Choroid plexus epithelial cell (primary cell): Measurements from ENCODE around the gene RSPO1.

Experiments used
- DNase-seq: peaks from one replicate; pipeline ENCODE4 v3.0.0-alpha.2; 2010; ENCODE audit warnings: low read depth
- H3K4me3 ChIP-seq: 2 replicates; pipeline ENCODE4 v1.5.1; 2011; ENCODE audit warnings: low read depth, mild to moderate bottlenecking, control low read depth, low read length, moderate library complexity
- TF ChIP-seq, protein P1 (sequence below): conservative IDR thresholded peaks from 2 replicates; pipeline ENCODE4 v1.5.1; 2011; ENCODE audit warnings: low read depth, mild to moderate bottlenecking, control low read depth, inconsistent platforms, low read length, moderate library complexity

RSPO1 gene

GRCh38 chr1:37663426-37664000 lies 28.8 kb upstream of the RSPO1 start:
- DNase-seq: peak; percentile 23
- TF ChIP-seq, protein P1, sequence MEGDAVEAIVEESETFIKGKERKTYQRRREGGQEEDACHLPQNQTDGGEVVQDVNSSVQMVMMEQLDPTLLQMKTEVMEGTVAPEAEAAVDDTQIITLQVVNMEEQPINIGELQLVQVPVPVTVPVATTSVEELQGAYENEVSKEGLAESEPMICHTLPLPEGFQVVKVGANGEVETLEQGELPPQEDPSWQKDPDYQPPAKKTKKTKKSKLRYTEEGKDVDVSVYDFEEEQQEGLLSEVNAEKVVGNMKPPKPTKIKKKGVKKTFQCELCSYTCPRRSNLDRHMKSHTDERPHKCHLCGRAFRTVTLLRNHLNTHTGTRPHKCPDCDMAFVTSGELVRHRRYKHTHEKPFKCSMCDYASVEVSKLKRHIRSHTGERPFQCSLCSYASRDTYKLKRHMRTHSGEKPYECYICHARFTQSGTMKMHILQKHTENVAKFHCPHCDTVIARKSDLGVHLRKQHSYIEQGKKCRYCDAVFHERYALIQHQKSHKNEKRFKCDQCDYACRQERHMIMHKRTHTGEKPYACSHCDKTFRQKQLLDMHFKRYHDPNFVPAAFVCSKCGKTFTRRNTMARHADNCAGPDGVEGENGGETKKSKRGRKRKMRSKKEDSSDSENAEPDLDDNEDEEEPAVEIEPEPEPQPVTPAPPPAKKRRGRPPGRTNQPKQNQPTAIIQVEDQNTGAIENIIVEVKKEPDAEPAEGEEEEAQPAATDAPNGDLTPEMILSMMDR: no peak
- H3K4me3 ChIP-seq: no peak overlapping the region

DNA sequence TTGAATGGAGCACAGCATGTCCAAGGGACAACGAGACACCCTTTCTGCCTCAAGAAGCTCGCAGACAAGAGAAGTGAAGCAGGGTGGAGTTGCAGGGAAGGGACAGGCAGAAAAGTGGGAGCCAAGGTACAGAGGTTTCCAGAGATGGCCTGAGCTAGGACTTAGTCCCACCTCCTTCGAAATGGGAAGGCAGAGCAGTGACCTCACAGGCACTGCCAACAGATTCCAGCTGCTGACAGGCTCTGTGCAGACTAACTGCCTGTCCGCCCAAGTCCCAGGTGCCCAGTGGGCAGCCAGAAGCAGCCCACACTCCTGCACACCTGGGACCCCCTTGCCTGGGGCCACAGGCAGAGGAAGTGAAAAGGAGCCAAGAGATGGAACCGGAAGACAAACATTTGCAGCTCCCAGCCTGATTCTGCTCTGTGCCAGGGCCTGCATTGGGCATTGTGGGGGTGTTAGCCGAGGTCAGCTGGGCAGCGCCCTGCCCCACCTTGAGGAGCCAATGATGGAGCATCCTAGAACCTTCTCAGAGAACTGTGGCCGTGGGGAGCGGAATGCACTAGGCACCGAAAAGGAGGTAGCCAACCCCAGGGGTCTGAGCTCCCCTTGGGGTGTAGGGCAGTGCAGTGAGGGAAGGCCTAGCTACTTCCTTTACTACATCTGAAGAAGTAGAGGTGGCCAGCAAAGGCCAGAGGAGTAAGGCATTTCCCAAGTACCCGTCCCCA lies 27.5 kb upstream of the RSPO1 start:
- no peak overlapping the region for H3K4me3 ChIP-seq
- TF ChIP-seq, protein P1: no peak

DNA sequence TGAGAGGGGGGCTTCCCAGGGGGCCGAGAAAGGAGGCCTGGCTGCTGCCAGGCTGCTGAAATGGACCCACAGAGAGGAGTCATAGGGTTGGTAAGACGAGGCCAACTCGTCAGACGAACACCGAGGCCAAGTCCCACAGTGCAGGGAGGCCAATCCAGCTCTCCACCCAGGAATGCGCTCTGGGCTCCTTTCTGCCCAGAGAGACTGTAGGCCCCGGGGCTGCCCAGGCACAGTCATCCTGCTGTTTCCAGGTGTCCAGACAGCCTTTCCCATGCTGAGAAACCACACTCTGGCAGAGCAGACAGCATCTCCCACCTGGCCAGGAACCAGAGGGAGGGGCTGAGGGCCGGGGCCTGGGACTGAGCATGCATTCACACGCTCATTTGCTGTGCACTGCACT lies 26.7 kb upstream of the RSPO1 start:
- no peak for DNase-seq
- TF ChIP-seq, protein P1: no peak

More for the DNA sequence above, 27.5 kb upstream of the RSPO1 start:
- DNase-seq: no peak

GRCh38 chr1:37660664-37661063 lies 26.0 kb upstream of the RSPO1 start:
- no peak overlapping the region for H3K4me3 ChIP-seq
- DNase-seq: no peak
- TF ChIP-seq, protein P1: no peak

More for the DNA sequence above, 26.7 kb upstream of the RSPO1 start:
- H3K4me3 ChIP-seq: no peak overlapping the region

DNA sequence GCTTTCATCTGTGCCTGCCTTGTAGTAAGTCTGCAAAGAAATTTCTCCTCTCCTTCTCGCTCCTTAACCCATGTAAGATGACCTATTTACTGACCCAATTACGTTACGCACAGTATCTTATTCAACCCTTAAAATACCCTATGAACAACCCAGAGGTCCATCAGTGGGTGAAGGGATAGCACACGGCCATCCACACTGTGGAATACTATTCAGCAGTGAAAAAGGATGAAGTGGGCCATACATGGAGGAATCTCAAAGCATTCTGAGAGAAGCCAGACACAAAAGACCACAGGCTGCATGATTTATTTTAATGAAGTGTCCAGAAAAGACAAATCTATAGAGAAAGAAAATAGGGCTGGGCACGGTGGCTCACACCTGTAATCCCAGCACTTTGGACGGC lies 23.8 kb upstream of the RSPO1 start:
- DNase-seq: no peak
- TF ChIP-seq, protein P1: no peak
- no peak overlapping the region for H3K4me3 ChIP-seq

DNA sequence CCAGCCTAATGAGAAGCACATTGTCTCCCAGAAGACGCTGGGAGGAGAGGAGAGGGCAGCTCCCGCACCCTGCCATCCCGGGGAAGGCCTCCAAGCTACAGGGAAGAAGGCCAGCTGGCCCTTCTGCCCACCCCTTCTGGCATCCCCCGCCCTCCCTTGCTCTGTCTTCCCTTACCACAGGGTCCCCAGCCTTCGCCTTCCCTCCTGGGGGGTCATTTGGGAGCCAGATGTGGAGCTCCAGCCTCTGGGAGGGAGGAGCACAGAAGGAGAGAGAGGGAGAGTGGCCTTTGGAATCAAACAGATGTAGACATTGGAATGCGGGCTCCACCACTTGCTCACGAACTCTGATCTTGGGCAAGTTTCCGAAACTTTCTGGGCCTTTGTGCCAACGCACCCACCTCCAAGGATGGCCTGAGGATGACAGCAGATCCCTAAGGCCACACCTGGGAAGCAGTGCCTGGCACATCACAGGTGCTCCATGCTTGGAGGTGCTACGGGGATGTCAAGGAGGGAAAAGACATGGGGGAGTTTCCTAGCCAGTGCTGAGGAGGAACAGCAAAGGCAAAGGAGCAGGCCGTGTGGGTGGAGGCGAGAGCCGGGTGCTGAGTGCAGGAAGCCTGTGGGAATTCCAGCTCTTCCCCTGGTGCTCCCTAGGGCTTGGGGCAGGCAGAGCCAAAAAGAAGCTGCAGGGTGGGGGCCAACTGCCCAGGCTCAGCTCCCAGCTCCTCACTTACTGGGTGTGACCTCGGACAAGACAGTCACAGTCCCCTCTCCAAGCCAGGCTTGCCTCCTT lies 23.1 kb upstream of the RSPO1 start:
- no peak for DNase-seq
- H3K4me3 ChIP-seq: no peak overlapping the region
- TF ChIP-seq, protein P1: no peak
